NCI-H2196 (cell line): Measurements from ENCODE around the gene LRRN4.
A peak's percentile ranks its signal among the peaks of the same experiment; 100 is the strongest.

Experiments used
- DNase-seq: peaks from one replicate; lab custom pipeline; 2025; ENCODE audit not compliant: unreplicated experiment; lab: John Stamatoyannopoulos, UW

LRRN4 gene

DNA sequence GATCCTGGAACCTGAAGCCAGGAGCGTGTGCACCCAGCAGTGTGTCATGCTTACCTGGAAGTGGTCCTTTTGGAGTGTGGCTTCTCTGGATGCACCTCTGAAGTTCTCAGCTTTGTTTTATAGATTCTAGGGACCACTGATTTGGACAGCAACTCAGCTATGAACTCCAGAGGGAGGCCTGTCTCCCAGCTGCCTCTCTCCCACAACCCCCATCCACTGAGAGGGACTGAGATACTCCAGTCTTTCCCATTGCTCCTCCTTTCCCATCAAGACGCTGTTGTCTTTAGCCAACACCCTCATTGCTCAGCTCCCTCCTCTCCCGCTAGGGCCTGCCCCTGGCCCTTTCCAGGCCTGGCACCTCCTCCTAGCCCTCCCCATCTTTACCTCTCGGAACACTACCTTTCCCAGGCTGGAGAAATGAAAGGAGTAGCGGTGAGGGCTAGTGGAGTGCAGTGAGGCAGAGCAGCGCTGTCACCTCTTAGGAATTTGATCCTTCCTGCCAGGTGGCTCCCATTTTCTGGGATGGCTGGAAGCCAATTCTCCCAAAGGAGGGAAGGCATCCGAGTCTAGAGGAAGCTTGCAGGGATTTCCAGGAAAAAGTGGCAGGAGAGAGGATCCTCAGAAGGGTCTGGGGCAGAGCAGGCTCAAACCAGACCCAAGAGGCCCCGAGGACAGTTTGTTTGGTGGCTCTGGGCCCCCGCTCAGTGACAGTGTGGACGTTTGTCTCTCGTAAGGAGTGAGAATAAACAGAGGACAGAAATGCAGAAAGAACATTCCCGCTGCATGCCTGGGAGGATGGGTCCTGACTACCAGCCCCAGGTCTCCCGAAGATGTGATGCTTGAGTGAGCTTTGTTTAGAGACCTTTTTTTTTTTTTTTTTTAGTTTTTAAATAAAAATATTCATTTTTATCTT, at the start of gene LRRN4:
Gene LRRN4, minus strand, starts transcription at position 285 of the 913 bp plus-strand sequence. CDS start 1,261 bp downstream, outside the sequence.
- peak; percentile 56 for DNase-seq

- no peak for DNase-seq
These were observed 49.4 kb upstream of the LRRN4 start for GRCh38 chr20:6103301-6103700.

DNA sequence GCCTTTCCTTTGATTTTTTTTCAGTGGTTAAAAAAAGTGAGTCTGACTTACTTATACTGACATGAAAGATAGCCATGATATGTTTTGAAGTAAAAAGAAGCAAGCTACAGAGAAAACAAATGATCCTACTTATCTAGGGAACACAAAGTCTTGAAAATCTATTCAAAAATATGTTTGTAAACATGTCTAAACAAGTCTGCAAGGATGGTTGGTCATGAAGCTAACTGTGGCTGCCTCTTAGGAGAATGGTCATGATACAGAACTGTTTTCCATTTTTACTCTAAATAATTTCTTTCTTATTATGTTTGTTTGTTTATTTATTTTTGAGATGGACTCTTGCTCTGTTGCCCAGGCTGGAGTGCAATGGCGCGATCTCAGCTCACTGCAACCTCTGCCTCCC, 47.5 kb upstream of the LRRN4 start:
- DNase-seq, result no peak

DNA sequence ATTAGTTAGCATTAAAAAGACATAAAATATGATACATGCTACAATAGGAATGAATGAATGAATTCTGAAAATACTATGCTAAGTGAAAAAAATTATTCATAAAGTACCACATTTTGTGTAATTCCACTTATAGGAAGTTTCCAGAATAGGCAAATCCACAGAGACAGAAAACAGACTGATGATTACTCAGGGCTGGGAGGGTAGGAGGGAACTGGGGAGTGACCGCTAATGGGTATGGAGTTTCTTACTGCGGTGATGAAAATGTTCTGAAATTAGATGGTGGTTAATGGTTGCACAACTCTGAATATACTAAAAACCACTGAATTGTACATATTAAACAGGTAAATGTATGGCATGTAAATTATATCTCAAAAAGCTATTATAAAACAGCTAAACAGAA, 46.4 kb upstream of the LRRN4 start:
- DNase-seq, result no peak

GRCh38 chr20:6099819-6100218, 46.0 kb upstream of the LRRN4 start:
- no peak for DNase-seq

- no peak for DNase-seq
These were observed 41.5 kb upstream of the LRRN4 start for GRCh38 chr20:6095409-6095808.

GRCh38 chr20:6094565-6094964, 40.7 kb upstream of the LRRN4 start:
- no peak for DNase-seq

DNA sequence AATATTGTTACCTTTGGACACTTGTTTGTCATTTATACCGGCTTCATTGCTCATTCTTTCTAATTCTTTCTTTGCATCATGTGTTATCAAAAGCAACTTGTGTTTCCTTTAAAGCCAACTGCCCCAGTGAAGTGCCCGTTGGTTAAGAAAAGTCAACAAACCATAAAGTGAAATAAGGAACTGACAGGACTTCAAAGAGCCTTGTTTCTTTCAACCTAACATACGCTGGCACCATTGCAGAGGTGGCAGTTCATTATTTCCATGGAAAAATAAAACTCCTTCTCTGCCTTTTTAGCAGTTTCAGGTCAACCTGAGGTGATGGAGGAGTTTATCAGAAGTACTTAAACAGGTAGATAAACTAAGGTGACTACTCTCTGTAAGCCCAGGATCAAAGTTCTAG, 40.2 kb upstream of the LRRN4 start:
- no peak for DNase-seq

- DNase-seq, result no peak
These were observed 37.8 kb upstream of the LRRN4 start for GRCh38 chr20:6091661-6092060.

GRCh38 chr20:6086868-6087267, 33.0 kb upstream of the LRRN4 start:
- DNase-seq, result no peak

DNA sequence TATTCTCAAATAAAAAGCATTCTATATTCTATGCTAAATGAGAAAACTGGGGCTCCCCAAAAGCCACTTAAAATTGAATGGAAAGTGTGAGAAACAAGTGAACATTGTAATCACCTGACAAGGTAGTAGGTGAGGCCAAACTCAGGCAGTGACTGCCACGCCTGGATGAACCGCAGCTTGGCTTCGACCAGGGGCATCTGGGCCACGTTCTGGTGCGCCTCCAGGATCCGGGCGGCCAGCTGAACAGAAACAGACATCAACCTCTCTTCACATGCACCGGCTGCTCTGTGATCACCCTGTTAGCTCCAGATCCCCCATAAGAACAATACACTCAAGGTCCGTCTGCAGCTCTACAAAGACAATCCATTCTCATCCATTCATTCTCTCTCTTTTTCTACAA, 30.1 kb upstream of the LRRN4 start:
- no peak for DNase-seq

DNA sequence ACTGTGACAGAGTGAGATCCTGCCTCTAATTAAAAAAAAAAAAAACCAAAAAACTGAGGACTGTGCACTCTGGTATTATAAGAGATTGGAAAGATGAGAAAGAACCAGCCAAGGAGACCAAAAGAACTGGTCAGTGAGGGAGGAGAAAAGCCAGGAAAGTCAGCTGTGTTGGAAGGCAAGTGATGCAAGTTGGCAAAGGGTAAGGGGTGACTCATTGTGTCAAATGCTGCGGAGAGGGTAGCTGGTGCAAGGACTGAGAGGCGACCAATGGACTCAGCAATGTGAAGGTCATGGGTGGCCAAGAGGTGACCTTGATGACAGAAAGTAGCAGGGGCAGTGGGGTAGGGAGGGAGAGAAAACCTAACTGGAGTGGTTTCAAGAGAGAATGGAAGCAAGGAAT, 27.4 kb upstream of the LRRN4 start:
- no peak for DNase-seq

DNA sequence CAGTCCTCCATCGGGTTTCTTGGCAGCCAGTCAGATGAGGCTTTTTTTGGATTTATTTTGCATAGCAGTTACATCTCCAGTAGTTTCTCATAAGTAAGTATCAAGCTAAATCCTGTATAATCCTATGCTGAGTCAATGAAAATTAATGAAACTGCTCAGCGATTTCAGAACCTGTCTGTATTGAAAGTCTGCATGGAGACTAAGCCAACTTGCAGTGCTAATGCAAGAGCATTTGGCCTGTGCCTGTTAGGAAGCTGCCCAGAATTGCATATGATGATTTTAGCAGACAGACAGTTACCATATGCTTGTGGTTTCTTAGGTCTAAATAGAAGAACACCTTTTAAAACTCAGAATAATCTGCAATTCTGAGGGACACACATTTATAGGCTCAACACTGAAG, 25.2 kb upstream of the LRRN4 start:
- DNase-seq, result no peak

- no peak for DNase-seq
These were observed 21.8 kb upstream of the LRRN4 start for GRCh38 chr20:6075428-6076219.

- DNase-seq, result no peak
These were observed 20.9 kb upstream of the LRRN4 start for GRCh38 chr20:6074784-6075183.

DNA sequence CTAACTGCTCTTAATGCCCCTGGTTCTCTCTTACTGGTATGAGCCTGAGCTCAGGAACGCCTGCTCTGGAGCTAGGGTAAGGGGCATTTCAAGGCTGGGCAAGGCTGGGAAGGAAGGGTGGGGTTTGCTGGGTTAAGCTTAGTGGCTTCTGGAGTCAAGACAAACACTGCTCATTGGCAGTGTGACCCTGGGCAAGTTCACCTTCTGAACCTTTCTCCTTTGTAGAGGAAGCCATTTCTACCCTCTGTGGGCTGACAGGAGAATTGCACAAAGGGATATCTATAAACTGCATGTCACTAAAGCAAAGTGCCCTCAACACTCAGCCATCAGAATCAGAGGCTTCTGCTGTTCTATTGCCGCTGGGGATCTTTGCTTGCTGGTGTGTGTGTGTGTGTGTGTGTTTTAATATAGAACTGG, 20.3 kb upstream of the LRRN4 start:
- DNase-seq, result peak; percentile 45

- DNase-seq, result peak; percentile 16
These were observed 17.2 kb upstream of the LRRN4 start for GRCh38 chr20:6070829-6071695.

DNA sequence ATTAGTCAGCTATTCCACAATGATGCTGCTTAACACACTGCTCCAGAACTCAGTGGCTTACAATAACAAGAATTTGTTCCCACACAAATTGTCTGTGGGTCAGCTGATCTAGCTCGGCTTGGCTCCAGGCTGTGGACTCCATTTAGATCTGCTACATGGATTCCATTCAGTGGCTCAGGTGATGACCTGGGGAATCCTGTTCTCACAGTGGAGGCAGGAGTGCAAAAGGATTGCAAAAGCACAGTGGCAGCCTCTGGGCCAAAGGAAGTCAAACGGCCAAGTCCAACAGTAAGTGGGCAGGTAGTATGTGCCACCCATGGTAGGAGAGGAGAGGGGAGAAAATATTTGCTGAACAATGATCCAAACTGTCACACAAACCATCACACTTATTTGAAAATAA, 15.8 kb upstream of the LRRN4 start:
- DNase-seq, result no peak

DNA sequence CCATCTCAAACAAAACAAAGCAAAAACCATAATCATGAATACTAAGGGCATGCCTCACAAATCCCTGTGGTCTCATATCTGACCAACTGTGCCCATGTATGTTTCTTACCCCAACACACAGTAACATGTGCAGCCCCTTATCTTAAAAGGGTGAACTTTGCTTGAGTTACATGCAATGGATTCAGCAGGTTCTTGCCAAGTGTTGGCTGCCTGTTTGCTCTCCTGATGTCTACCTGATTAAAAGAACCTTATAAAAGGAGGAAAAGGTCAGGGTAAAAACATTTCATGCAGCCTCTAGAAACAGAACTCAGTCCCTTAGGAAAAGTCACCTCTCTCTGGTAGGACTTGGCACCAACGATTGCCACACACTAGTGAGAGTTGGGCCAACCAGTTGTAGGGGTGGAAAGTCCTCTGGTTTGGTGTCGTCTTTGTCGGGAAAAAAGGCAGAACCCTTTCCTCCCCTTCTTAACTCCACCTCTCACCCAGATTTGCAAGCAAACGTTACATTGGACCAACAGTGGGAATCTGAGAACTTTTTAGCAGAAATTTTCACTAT, 14.0 kb upstream of the LRRN4 start:
- DNase-seq, result no peak

- DNase-seq, result no peak
These were observed 12.7 kb upstream of the LRRN4 start for GRCh38 chr20:6066582-6066981.

GRCh38 chr20:6061544-6061943, 7.7 kb upstream of the LRRN4 start:
- no peak for DNase-seq
